ENCODE results near the gene LPCAT2.

GRCh38 chr16:55470533-55471371 is 38.1 kb upstream of the LPCAT2 start:
- TF ChIP-seq, protein P1, sequence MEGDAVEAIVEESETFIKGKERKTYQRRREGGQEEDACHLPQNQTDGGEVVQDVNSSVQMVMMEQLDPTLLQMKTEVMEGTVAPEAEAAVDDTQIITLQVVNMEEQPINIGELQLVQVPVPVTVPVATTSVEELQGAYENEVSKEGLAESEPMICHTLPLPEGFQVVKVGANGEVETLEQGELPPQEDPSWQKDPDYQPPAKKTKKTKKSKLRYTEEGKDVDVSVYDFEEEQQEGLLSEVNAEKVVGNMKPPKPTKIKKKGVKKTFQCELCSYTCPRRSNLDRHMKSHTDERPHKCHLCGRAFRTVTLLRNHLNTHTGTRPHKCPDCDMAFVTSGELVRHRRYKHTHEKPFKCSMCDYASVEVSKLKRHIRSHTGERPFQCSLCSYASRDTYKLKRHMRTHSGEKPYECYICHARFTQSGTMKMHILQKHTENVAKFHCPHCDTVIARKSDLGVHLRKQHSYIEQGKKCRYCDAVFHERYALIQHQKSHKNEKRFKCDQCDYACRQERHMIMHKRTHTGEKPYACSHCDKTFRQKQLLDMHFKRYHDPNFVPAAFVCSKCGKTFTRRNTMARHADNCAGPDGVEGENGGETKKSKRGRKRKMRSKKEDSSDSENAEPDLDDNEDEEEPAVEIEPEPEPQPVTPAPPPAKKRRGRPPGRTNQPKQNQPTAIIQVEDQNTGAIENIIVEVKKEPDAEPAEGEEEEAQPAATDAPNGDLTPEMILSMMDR (IDR thresholded peaks at IDR 0.05) = no peak
- TF ChIP-seq POLR2A (IDR thresholded peaks at IDR 0.05) = no peak

All from Peyer's patch (tissue), 4 donors.